ENCODE results near the gene B3GAT2.

The B3GAT2 gene

DNA sequence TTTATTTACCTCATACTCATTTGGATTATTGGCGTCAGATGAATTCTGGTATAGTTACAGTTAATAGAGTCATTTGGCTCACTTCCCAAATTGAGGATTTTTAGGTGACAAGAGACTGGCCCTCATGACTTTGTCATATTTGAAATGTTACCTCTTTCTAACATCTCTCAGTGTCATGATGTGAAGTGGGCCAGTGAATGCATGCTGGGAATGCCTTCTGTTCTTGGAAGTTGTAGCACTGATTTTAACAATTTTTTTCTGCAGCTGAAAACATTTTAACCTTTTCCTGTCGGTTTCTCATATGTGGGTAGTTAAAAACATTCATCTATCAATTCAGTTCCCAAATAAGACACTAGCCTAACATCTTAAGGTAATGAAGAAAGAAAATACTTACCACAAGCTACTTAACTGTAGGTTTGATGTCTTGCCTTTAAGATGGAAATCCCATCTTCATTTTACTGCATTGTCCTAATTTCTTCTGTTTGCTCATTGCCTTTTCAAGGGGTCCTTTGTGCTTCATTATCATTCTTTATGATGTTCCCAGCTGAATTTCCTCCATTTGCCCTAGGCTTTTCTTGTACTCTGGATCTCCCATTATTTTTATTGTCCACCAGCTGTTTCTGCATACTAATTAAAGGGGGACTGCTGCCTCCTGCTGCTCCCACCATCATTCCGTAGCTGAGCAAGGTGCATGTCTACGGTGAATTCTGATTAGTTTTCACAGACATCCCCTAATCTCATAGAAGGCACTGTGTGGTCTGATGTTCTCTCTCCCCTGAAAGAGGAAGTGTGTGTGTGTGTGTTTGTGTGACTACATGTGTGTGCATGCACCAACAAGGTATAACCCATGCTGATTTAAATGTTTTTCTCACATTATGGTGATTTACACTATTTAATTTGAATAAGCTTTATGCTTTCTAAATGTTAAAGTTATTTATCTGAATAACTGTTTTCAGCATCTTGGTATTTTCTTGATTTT is 109.5 kb downstream of the B3GAT2 start:
- no peak overlapping the region for H3K4me3 ChIP-seq (IDR thresholded peaks at IDR 0.05; ENCODE audit: insufficient read depth, low read depth, low read length)
- H3K27me3 ChIP-seq (ENCODE audit: insufficient read depth, low read depth) = no peaks in the 10 kb centered on the region
- no peaks in the 10 kb centered on the region for H3K4me1 ChIP-seq (ENCODE audit: low read depth, poor library complexity, severe bottlenecking)
- TF ChIP-seq, protein P1, sequence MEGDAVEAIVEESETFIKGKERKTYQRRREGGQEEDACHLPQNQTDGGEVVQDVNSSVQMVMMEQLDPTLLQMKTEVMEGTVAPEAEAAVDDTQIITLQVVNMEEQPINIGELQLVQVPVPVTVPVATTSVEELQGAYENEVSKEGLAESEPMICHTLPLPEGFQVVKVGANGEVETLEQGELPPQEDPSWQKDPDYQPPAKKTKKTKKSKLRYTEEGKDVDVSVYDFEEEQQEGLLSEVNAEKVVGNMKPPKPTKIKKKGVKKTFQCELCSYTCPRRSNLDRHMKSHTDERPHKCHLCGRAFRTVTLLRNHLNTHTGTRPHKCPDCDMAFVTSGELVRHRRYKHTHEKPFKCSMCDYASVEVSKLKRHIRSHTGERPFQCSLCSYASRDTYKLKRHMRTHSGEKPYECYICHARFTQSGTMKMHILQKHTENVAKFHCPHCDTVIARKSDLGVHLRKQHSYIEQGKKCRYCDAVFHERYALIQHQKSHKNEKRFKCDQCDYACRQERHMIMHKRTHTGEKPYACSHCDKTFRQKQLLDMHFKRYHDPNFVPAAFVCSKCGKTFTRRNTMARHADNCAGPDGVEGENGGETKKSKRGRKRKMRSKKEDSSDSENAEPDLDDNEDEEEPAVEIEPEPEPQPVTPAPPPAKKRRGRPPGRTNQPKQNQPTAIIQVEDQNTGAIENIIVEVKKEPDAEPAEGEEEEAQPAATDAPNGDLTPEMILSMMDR (conservative IDR thresholded peaks at IDR 0.05; ENCODE audit: low read depth, low read length) = no peak
- H3K27ac ChIP-seq = no peak overlapping the region
- H3K36me3 ChIP-seq (ENCODE audit: insufficient read depth) = no peaks in the 10 kb centered on the region
- no peak overlapping the region for H2AFZ ChIP-seq (ENCODE audit: low read depth)
- no peak overlapping the region for H3K9ac ChIP-seq
- no peaks in the 10 kb centered on the region for H4K20me1 ChIP-seq (ENCODE audit: insufficient read depth)
- H3K79me2 ChIP-seq (ENCODE audit: insufficient read depth, low read depth) = no peaks in the 10 kb centered on the region
- H3K4me2 ChIP-seq = no peak overlapping the region

DNA sequence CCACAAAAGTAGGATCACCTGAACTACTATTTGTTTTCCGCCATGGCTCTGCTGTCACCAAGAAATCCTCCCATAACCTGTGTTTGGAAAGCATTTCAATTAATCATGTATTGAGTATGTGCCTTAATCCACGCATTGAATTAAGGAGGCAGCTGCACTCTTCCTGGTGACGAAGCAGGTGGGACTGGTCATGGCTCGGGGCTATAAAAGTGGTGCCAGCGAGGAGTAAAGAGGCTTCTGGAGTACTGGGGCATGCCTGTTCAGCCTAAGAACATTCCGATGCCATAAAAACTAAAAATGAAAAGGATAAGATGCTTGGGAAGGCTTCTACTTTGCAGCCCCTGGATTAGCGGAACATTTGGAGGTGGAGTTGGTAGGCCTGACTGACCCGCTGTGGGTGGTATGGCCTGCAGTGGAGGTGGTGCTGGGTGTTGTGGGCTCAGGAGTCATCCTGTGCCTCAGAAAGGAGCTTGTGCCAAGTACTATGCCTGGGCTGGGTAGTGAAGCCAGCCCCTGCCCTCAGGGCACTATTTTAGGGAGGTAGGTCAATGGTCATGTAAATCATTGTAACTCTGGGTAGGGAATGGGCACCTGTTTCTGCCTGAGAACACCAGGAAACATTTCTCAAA is 110.5 kb downstream of the B3GAT2 start:
- Histone ChIP-seq H3K36me3 (ENCODE audit: insufficient read depth) (no peaks in the 10 kb centered on the region), H3K4me1 (ENCODE audit: low read depth, poor library complexity, severe bottlenecking) (no peaks in the 10 kb centered on the region), H2AFZ (ENCODE audit: low read depth) (no peak overlapping the region), H4K20me1 (ENCODE audit: insufficient read depth) (no peaks in the 10 kb centered on the region), H3K27ac (no peak overlapping the region), H3K79me2 (ENCODE audit: insufficient read depth, low read depth) (no peaks in the 10 kb centered on the region), H3K4me2 (no peak overlapping the region), H3K4me3 (IDR thresholded peaks at IDR 0.05; ENCODE audit: insufficient read depth, low read depth, low read length) (no peak overlapping the region), H3K9ac (no peak overlapping the region), H3K27me3 (ENCODE audit: insufficient read depth, low read depth) (no peaks in the 10 kb centered on the region)
- TF ChIP-seq, protein P1 (conservative IDR thresholded peaks at IDR 0.05; ENCODE audit: low read depth, low read length) = no peak

GRCh38 chr6:70844301-70844700 is 112.6 kb downstream of the B3GAT2 start:
- no peaks in the 10 kb centered on the region for H3K36me3 ChIP-seq (ENCODE audit: insufficient read depth)
- H3K4me2 ChIP-seq = no peak overlapping the region
- no peak overlapping the region for H3K9ac ChIP-seq
- no peak overlapping the region for H3K4me3 ChIP-seq (IDR thresholded peaks at IDR 0.05; ENCODE audit: insufficient read depth, low read depth, low read length)
- no peak overlapping the region for H3K27ac ChIP-seq
- TF ChIP-seq, protein P1 (conservative IDR thresholded peaks at IDR 0.05; ENCODE audit: low read depth, low read length) = no peak
- H3K4me1 ChIP-seq (ENCODE audit: low read depth, poor library complexity, severe bottlenecking) = no peaks in the 10 kb centered on the region
- no peaks in the 10 kb centered on the region for H3K27me3 ChIP-seq (ENCODE audit: insufficient read depth, low read depth)
- H4K20me1 ChIP-seq (ENCODE audit: insufficient read depth) = no peaks in the 10 kb centered on the region
- H2AFZ ChIP-seq (ENCODE audit: low read depth) = no peak overlapping the region
- no peaks in the 10 kb centered on the region for H3K79me2 ChIP-seq (ENCODE audit: insufficient read depth, low read depth)

- H3K79me2 ChIP-seq (ENCODE audit: insufficient read depth, low read depth) = no peaks in the 10 kb centered on the region
- TF ChIP-seq, protein P1 (conservative IDR thresholded peaks at IDR 0.05; ENCODE audit: low read depth, low read length) = no peak
- H2AFZ ChIP-seq (ENCODE audit: low read depth) = no peak overlapping the region
- no peak overlapping the region for H3K4me2 ChIP-seq
- no peaks in the 10 kb centered on the region for H3K4me1 ChIP-seq (ENCODE audit: low read depth, poor library complexity, severe bottlenecking)
- no peaks in the 10 kb centered on the region for H3K36me3 ChIP-seq (ENCODE audit: insufficient read depth)
- H3K27me3 ChIP-seq (ENCODE audit: insufficient read depth, low read depth) = no peaks in the 10 kb centered on the region
- no peak overlapping the region for H3K9ac ChIP-seq
- no peaks in the 10 kb centered on the region for H4K20me1 ChIP-seq (ENCODE audit: insufficient read depth)
- no peak overlapping the region for H3K27ac ChIP-seq
- no peak overlapping the region for H3K4me3 ChIP-seq (IDR thresholded peaks at IDR 0.05; ENCODE audit: insufficient read depth, low read depth, low read length)
These were observed 113.4 kb downstream of the B3GAT2 start for GRCh38 chr6:70843328-70843918.

Measured in KMS-11 (cell line).